ENCODE data around the gene SYNGR2. TPM values are rescaled to one million over a fixed set of nuclear protein-coding genes. Genes with fewer than 3 reads are reported as not detected.
A peak's percentile ranks its signal among the peaks of the same experiment; 100 is the strongest.

The SYNGR2 gene
- total and polyA plus RNA-seq, 2 of the 8 experiments (the other 6 are each of a cell fraction or from before 2014, with no cell fraction given): 50.0 to 139 TPM

DNA sequence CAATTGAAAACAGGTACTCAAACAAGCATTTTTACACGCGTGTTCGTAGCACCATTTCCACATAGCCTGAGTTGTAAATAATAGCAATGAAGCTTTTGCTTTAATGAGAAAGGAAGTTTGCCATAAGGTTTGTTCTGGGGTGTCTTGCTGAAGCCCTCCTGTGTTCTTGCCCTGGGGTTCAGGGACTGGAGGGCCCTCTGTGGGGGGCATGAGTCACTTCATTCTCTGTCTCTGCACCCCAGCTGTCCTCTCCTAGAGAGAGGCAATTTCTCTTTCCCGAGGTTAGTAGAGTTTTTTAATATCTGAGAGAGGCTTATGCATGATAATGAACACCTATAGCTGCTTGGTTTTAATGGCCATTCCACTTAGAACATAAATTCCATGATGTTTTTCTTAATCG lies 28.3 kb downstream of the SYNGR2 start:
- no peak for TF ChIP-seq KDM1A (IDR thresholded peaks at IDR 0.05; ENCODE audit: borderline replicate concordance, low read length)
- no peak for TF ChIP-seq FOSL1 (IDR thresholded peaks at IDR 0.05; ENCODE audit: insufficient read depth, low read depth, low read length)
- no peak for TF ChIP-seq TEAD4 (IDR thresholded peaks at IDR 0.05; ENCODE audit: low read depth, low read length)
- TF ChIP-seq RAD21 (IDR thresholded peaks at IDR 0.05 in 1 of 2, conservative IDR thresholded peaks at IDR 0.05 in 1 of 2; ENCODE audit: low read depth in 2 of 2, low read length in 2 of 2): no peak
- no peak for TF ChIP-seq CBX5 (IDR thresholded peaks at IDR 0.05; ENCODE audit: low read depth, low read length)
- no peak for TF ChIP-seq NRF1 (IDR thresholded peaks at IDR 0.05; ENCODE audit: low read depth, low read length)
- no peak for TF ChIP-seq TBP (IDR thresholded peaks at IDR 0.05; ENCODE audit: low read depth, low read length)
- FAIRE-seq: no peak
- H3K4ac ChIP-seq (replicated peaks; ENCODE audit: insufficient read length, low read depth, low read length): no peak overlapping the region
- H3K9ac ChIP-seq (replicated peaks in 1 of 4; ENCODE audit: extremely low read depth in 1 of 4, low read depth in 3 of 4, low read length in 3 of 4): no peak overlapping the region
- H3K27ac ChIP-seq (ENCODE audit: low read depth, low read length): no peak overlapping the region
- no peak overlapping the region for H2BK120ac ChIP-seq (replicated peaks; ENCODE audit: low read depth, low read length)
- H2BK12ac ChIP-seq (ENCODE audit: low read depth, low read length): no peak overlapping the region
- no peak overlapping the region for H3K4me3 ChIP-seq (ENCODE audit: extremely low read depth in 1 of 4, insufficient read depth in 2 of 4, low read depth in 3 of 4, low read length in 4 of 4)
- H3K56ac ChIP-seq (replicated peaks; ENCODE audit: insufficient read length, low read depth, low read length): no peak overlapping the region
- H3K23me2 ChIP-seq (ENCODE audit: low read depth, low read length): no peaks in the 10 kb centered on the region
- H3K79me1 ChIP-seq (ENCODE audit: low read depth, low read length): 0 out of 2 replicates have a peak, but pooled peaks cover 3% of the 10 kb centered on the region
- no peak for DNase-seq (ENCODE audit: low read depth in 1 of 2, low spot score in 2 of 2)
- no peak overlapping the region for H4K5ac ChIP-seq (ENCODE audit: insufficient read length, low read depth, low read length)
- H3K4me1 ChIP-seq (replicated peaks in 1 of 4; ENCODE audit: control insufficient read depth in 3 of 4, insufficient read depth in 4 of 4, low read length in 3 of 4): peaks cover 0 to 11% (median 4%) of the 10 kb centered on the region in 4 experiments; a peak in 5 of 7 replicates
- H2BK5ac ChIP-seq (ENCODE audit: low read depth, low read length): no peak overlapping the region
- no peak overlapping the region for H2BK15ac ChIP-seq (ENCODE audit: low read length)
- H3K36me3 ChIP-seq (ENCODE audit: control insufficient read depth in 2 of 4, insufficient read depth in 4 of 4, low read length in 3 of 4): peaks cover 0 to 11% (median 2%) of the 10 kb centered on the region in 4 experiments; a peak in 5 of 8 replicates
- no peak overlapping the region for H4K91ac ChIP-seq (replicated peaks; ENCODE audit: insufficient read length, low read length)
- H4K20me1 ChIP-seq (replicated peaks in 1 of 2; ENCODE audit: control insufficient read depth in 1 of 2, insufficient read depth in 2 of 2, low read length in 2 of 2): peaks cover 1 to 5% of the 10 kb centered on the region in 2 experiments
- no peak overlapping the region for H3K18ac ChIP-seq (ENCODE audit: extremely low read depth, low read length)
- H3K23ac ChIP-seq (ENCODE audit: insufficient read length): no peak overlapping the region
- no peak overlapping the region for H2AFZ ChIP-seq (ENCODE audit: low read length)
- no peaks in the 10 kb centered on the region for H3K9me3 ChIP-seq (ENCODE audit: insufficient read depth in 2 of 2, low read depth in 1 of 2, low read length in 1 of 2)
- H3K79me2 ChIP-seq (ENCODE audit: control insufficient read depth in 1 of 2, insufficient read depth in 2 of 2, low read length in 2 of 2): no peaks in the 10 kb centered on the region; a peak in 1 of 4 replicates
- H4K8ac ChIP-seq (ENCODE audit: extremely low read depth, insufficient read depth, low read length): no peak overlapping the region
- H2BK20ac ChIP-seq (ENCODE audit: low read length): no peak overlapping the region
- H3K27me3 ChIP-seq (replicated peaks in 1 of 4; ENCODE audit: control insufficient read depth in 3 of 4, extremely low read depth in 1 of 4, insufficient read depth in 3 of 4, low read length in 3 of 4): no peaks in the 10 kb centered on the region
- H3K4me2 ChIP-seq (ENCODE audit: insufficient read depth in 1 of 2, low read depth in 2 of 2, low read length in 2 of 2): peak overlapping the region; percentile 13 to 22; a peak in 2 of 4 replicates
- POLR2A ChIA-PET (ENCODE audit: partially characterized antibody): interaction anchor here (0.8 to 5.5 kb wide), 6 partner anchors 11 to 29 kb away, joined by 3 to 67 read pairs (median 6); partner anchors contain the start of genes AFMID and TK1
- 83% methylated on average over 5 of the region's 5 CpGs; no CpG with 5 or more reads in 1 of the 2 experiments for WGBS, 2 experiments (ENCODE audit: extremely low coverage in 1 of 2, insufficient coverage in 1 of 2, insufficient read length in 1 of 2, insufficient replicate concordance in 2 of 2, low coverage in 1 of 2, low lambda C conversion rate in 2 of 2, missing lambda C conversion rate in 1 of 2)
- H2AK5ac ChIP-seq (ENCODE audit: low read depth, low read length): no peak overlapping the region
- no peak overlapping the region for H3K14ac ChIP-seq (ENCODE audit: insufficient read length)
- CTCF ChIA-PET (ENCODE audit: partially characterized antibody): interaction anchor here (1.6 to 10.2 kb wide), 5 partner anchors 9 to 249 kb away, joined by 4 to 65 read pairs (median 7); partner anchors contain the start of genes AFMID and TK1

Data from H1 (cell line).